GM12801 (cell line): ENCODE data around the gene SFSWAP.

Experiments used
- TF ChIP-seq, protein P1 (sequence below): IDR thresholded peaks from one replicate; pipeline ENCODE4 v1.5.1; 2011; ENCODE audit warnings: control low read depth; ENCODE audit not compliant: insufficient read length; ENCODE audit errors: extremely low read depth

SFSWAP gene

DNA sequence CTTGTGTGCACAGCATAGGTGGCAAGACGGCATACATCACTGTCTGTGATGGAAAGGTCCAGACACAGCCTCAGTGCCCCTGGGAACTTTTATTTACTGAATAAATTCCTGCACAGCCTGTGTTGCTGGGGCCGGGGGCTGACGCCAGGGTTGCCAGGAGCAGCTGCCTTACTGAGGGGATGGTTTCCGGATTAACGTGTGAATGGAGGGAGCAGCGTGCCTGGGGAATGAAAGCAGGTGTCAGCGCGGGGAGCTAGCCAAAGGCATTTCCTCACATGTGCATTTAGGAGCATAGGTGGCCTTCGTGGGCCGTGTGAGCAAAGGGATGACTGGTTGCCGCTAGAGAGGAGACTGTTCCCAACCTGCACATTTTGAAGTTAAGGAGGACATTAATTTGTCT is 41.6 kb downstream of the SFSWAP start:
- TF ChIP-seq, protein P1, sequence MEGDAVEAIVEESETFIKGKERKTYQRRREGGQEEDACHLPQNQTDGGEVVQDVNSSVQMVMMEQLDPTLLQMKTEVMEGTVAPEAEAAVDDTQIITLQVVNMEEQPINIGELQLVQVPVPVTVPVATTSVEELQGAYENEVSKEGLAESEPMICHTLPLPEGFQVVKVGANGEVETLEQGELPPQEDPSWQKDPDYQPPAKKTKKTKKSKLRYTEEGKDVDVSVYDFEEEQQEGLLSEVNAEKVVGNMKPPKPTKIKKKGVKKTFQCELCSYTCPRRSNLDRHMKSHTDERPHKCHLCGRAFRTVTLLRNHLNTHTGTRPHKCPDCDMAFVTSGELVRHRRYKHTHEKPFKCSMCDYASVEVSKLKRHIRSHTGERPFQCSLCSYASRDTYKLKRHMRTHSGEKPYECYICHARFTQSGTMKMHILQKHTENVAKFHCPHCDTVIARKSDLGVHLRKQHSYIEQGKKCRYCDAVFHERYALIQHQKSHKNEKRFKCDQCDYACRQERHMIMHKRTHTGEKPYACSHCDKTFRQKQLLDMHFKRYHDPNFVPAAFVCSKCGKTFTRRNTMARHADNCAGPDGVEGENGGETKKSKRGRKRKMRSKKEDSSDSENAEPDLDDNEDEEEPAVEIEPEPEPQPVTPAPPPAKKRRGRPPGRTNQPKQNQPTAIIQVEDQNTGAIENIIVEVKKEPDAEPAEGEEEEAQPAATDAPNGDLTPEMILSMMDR: no peak

GRCh38 chr12:131753005-131753404 is 42.1 kb downstream of the SFSWAP start:
- TF ChIP-seq, protein P1: no peak

DNA sequence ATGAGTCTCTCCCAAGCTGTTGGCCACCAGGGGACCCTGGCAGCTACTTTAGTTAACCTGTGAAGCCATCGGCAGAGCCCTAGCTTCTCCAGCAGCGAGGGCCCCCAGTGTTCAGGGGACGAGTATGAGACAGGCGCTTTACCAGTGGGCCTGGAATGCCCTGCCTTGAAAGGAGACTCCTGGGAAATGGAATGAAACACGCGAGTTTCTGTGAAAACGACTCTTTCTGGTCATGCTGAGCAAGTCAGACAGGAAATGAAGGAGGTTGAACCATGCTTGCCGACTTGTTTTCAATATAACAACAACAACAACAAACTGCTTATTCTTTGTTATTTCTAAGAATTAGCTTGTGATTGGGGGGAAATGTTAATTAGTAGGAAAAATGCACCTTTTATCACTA is 42.9 kb downstream of the SFSWAP start:
- TF ChIP-seq, protein P1: no peak

DNA sequence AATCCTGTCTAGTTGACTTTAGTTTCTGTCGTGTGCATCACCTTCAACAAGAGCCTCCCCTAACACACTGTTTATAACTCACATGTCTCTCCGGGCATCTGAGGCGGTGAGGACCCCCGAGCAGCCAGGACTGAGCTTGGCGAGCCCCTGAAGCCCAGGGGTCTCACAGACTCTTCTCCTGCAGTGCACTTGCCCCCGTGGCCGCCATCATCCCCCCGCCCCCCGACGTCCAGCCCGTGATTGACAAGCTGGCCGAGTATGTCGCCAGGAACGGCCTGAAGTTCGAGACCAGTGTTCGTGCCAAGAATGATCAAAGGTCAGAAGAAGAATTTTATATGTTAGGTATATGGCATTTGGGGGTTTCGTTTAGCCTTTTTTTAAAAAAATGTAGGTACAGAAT is 43.3 kb downstream of the SFSWAP start:
- TF ChIP-seq, protein P1: no peak

DNA sequence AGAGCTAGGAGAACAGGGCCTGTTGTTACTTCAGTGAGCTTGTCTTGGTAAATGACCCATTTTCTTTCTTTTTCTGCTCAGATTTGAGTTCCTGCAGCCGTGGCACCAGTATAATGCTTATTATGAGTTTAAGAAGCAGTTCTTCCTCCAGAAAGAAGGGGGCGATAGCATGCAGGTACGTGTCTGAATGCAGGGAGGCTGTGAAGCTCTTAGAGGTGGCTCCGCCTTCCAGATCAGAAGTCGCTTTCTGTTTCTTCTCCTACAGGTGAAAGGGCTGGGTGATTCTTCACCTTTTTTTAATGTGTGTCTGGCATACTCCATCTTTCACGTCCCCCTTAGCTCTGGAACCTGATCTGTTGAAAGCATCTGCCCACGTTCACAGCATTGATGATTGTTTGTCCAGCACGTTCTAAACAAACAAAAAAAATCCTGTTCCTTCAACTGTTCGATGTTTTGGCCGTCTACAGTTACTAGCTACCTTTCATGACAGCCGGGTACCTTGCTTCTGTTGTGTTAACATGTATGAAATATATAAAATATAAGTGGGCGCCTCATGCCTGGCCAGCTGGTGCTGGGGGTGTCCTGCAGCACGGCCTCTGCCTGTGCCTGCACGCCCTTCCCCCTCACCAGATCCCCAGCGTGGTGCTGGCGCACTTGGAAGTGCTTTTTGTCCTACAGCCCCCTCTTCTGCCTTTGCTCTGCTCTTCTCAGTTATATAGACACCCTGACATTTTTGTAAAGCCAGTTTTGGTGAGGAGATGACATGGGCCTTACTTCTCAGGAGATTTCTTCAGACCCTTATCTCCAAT is 44.6 kb downstream of the SFSWAP start:
- TF ChIP-seq, protein P1: no peak

DNA sequence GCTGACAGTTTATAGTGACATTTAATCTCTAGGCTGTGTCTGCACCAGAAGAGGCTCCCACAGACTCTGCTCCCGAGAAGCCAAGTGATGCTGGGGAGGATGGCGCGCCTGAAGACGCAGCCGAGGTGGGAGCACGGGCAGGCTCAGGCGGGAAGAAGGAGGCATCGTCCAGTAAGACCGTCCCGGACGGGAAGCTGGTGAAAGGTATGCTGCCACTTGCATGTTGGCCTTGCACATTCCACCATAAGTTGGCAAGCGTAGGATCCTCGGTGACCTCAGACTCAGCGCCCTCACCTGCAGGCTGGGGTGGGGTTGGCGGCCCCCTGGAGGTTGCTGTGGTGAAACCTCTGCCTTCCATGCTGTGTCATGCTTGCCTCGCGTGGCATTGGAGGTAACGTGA is 45.6 kb downstream of the SFSWAP start:
- TF ChIP-seq, protein P1: no peak

DNA sequence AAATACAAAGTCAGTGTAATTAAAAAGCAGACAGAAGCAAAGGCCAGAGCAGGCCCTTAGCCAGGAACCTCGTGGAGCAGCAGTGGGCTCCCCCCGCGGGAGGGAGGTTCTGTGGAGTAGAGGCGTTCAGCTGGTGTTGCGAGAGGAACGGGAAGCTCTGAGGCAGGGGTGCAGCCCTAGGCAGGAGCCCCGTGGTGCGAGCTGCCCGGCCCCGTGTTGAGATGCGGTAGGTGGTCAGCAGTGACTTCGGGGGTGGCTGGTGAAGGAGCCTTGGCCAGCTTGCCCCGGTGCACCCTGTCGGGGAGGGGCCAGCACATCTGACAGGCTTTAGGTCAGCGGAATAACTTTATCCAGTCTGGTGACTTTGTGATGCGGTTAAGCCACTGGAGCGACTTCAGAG is 46.2 kb downstream of the SFSWAP start:
- TF ChIP-seq, protein P1: no peak
